ENCODE measurements around the gene C1QTNF9. TPM values are rescaled to one million over a fixed set of nuclear protein-coding genes. Genes with fewer than 3 reads are reported as not detected.
"Not testable (repeated sequence)": the region's sequence is repeated elsewhere in the genome, so short reads cannot be mapped to it uniquely, and the experiment has no call there.

Gene C1QTNF9
- total and polyA plus RNA-seq, 7 donors: 0.25 to 4.6 (median 2.9) TPM

GRCh38 chr13:24348797-24349515 lies 39.6 kb downstream of the C1QTNF9 start:
- no peaks in the 10 kb centered on the region for H3K4me1 ChIP-seq
- no peaks in the 10 kb centered on the region for H3K36me3 ChIP-seq (ENCODE audit: insufficient read depth in 1 of 2, low read depth in 1 of 2)
- H3K4me3 ChIP-seq: no peak overlapping the region
- no peaks in the 10 kb centered on the region for H3K9me3 ChIP-seq
- no peak overlapping the region for H3K27ac ChIP-seq
- no peaks in the 10 kb centered on the region for H3K27me3 ChIP-seq (ENCODE audit: insufficient read depth in 3 of 3, low read length in 2 of 3)
- no peak for TF ChIP-seq CTCF (IDR thresholded peaks at IDR 0.05)
- no peak for DNase-seq
- intact Hi-C loops (cut with DNase I): no loop called here
- ATAC-seq: no peak
- 71 to 73% (median 72%) methylated on average over 6 of the region's 6 CpGs for WGBS, 3 donors

- H3K9me3 ChIP-seq; H3K4me3 ChIP-seq; H3K27ac ChIP-seq; H3K36me3 ChIP-seq (ENCODE audit: insufficient read depth in 1 of 2, low read depth in 1 of 2); DNase-seq; ATAC-seq; H3K4me1 ChIP-seq; H3K27me3 ChIP-seq (ENCODE audit: insufficient read depth in 3 of 3, low read length in 2 of 3): not testable (repeated sequence)
- WGBS, 3 donors: 78 to 96% (median 88%) methylated on average over 3 of the region's 3 CpGs
- intact Hi-C loops (cut with DNase I): loop anchor here in 1 of 2 donors (10.0 kb wide), 1 partner anchor 1415 kb away; no protein-coding TSS in a partner anchor
These were observed 40.6 kb downstream of the C1QTNF9 start for GRCh38 chr13:24349778-24350664.

- Histone ChIP-seq H3K36me3 (ENCODE audit: insufficient read depth in 1 of 2, low read depth in 1 of 2) (no peaks in the 10 kb centered on the region), H3K9me3 (no peaks in the 10 kb centered on the region), H3K27me3 (ENCODE audit: insufficient read depth in 3 of 3, low read length in 2 of 3) (no peaks in the 10 kb centered on the region), H3K27ac (no peak overlapping the region), H3K4me3 (no peak overlapping the region), H3K4me1 (no peaks in the 10 kb centered on the region)
- intact Hi-C loops (cut with DNase I): loop anchor here in 1 of 2 donors (10.0 kb wide), 1 partner anchor 1417 kb away; no protein-coding TSS in a partner anchor
- no peak for DNase-seq
- no peak for ATAC-seq
- TF ChIP-seq CTCF (IDR thresholded peaks at IDR 0.05): no peak
- 65 to 79% (median 70%) methylated on average over 3 of the region's 3 CpGs for WGBS, 3 donors
These were observed 42.0 kb downstream of the C1QTNF9 start for GRCh38 chr13:24351423-24351822.

- no peak overlapping the region for H3K27ac ChIP-seq
- TF ChIP-seq CTCF (IDR thresholded peaks at IDR 0.05): no peak
- DNase-seq (no peak), ATAC-seq (no peak)
- no peaks in the 10 kb centered on the region for H3K4me1 ChIP-seq
- H3K9me3 ChIP-seq: no peaks in the 10 kb centered on the region
- H3K36me3 ChIP-seq (ENCODE audit: insufficient read depth in 1 of 2, low read depth in 1 of 2): no peaks in the 10 kb centered on the region
- H3K27me3 ChIP-seq (ENCODE audit: insufficient read depth in 3 of 3, low read length in 2 of 3): no peaks in the 10 kb centered on the region
- no peak overlapping the region for H3K4me3 ChIP-seq
- WGBS, 3 donors: 58 to 100% (median 89%) methylated on average over 1 of the region's 1 CpG
- intact Hi-C loops (cut with DNase I): loop anchor here in 1 of 2 donors (10.0 kb wide), 1 partner anchor 1419 kb away; no protein-coding TSS in a partner anchor
These were observed 44.4 kb downstream of the C1QTNF9 start for GRCh38 chr13:24353736-24354135.

- H3K4me1 ChIP-seq: no peaks in the 10 kb centered on the region
- H3K27me3 ChIP-seq (ENCODE audit: insufficient read depth in 3 of 3, low read length in 2 of 3): no peaks in the 10 kb centered on the region
- intact Hi-C loops (cut with DNase I): loop anchor here (5.0 to 10.0 kb wide), 2 partner anchors 1420 to 1423 kb away; no protein-coding TSS in a partner anchor
- H3K36me3 ChIP-seq (ENCODE audit: insufficient read depth in 1 of 2, low read depth in 1 of 2): no peaks in the 10 kb centered on the region
- H3K27ac ChIP-seq: no peak overlapping the region
- no peaks in the 10 kb centered on the region for H3K9me3 ChIP-seq
- H3K4me3 ChIP-seq: no peak overlapping the region
- DNase-seq (no peak), ATAC-seq (no peak)
- TF ChIP-seq CTCF (IDR thresholded peaks at IDR 0.05): no peak
- WGBS, 3 donors: 73 to 87% (median 76%) methylated on average over 13 of the region's 13 CpGs
These were observed 45.7 kb downstream of the C1QTNF9 start for GRCh38 chr13:24355103-24355502.
